ENCODE data around the gene CHRNG. TPM values are rescaled to one million over a fixed set of nuclear protein-coding genes. Genes with fewer than 3 reads are reported as not detected.
A peak's percentile ranks its signal among the peaks of the same experiment; 100 is the strongest.

CHRNG gene
- total and polyA plus RNA-seq, 2 donors from 2014 or later: not detected

DNA sequence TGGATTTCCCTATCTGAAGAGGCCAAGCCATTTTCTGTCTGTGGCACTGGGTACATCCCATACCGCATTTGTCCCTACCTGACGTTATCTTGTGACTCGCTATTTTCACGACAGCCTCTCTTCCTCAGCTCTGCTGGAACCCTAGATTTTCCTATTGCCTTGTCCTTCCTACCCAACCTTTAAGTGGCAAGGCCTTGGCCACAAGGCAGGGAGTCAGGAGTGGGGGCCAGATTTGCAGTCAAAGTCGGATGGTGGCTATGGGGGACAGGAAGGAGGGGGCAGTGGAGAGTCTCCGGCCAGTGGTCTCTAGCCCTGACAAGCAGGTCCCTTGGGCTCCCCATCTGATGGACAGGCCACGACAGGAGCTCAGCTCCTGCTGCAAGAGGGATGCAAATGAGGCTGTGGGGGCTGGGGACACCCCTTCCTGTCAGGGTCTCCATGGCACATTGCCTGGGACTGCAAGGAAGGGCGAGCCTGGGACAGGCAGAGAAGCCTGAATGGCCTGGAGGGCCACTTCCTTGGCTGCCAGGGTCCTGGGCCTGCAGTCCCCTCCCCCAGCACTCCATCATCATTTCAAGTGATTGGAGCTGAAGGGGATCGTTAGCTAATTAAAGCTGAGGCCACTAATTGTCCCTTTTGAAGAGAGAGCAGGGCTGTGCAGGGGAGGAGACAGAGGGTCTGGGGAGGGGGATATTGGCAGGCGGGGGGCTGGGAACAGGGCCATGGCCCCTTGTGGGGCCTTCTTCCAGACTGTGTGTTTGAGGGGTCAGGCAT lies 45.6 kb upstream of the CHRNG start:
- no peaks in the 10 kb centered on the region for H3K9me3 ChIP-seq (ENCODE audit: control insufficient read depth in 2 of 3, insufficient read depth in 1 of 3, low read length in 3 of 3)
- intact Hi-C loops (cut with DNase I): no loop called here
- H3K36me3 ChIP-seq (ENCODE audit: control insufficient read depth in 2 of 3, insufficient read depth in 3 of 3, low read length in 3 of 3): no peaks in the 10 kb centered on the region
- DNase-seq (peak in 2 of 5 donors; percentile 39 to 40), FAIRE-seq (no peak)
- no peak overlapping the region for H3K4me3 ChIP-seq (ENCODE audit: low read length in 3 of 3)
- no peaks in the 10 kb centered on the region for H3K27me3 ChIP-seq (ENCODE audit: control insufficient read depth, insufficient read depth, low read length)
- TF ChIP-seq, protein P1, sequence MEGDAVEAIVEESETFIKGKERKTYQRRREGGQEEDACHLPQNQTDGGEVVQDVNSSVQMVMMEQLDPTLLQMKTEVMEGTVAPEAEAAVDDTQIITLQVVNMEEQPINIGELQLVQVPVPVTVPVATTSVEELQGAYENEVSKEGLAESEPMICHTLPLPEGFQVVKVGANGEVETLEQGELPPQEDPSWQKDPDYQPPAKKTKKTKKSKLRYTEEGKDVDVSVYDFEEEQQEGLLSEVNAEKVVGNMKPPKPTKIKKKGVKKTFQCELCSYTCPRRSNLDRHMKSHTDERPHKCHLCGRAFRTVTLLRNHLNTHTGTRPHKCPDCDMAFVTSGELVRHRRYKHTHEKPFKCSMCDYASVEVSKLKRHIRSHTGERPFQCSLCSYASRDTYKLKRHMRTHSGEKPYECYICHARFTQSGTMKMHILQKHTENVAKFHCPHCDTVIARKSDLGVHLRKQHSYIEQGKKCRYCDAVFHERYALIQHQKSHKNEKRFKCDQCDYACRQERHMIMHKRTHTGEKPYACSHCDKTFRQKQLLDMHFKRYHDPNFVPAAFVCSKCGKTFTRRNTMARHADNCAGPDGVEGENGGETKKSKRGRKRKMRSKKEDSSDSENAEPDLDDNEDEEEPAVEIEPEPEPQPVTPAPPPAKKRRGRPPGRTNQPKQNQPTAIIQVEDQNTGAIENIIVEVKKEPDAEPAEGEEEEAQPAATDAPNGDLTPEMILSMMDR (IDR thresholded peaks at IDR 0.05; ENCODE audit: borderline replicate concordance, extremely low read depth, insufficient read depth): no peak
- H3K9ac ChIP-seq (ENCODE audit: low read length in 3 of 3): no peak overlapping the region
- H3K27ac ChIP-seq (ENCODE audit: low read depth in 2 of 2, low read length in 2 of 2): no peak overlapping the region
- H3K4me1 ChIP-seq (ENCODE audit: control insufficient read depth in 2 of 3, insufficient read depth in 2 of 3, low read depth in 1 of 3, low read length in 3 of 3): no peaks in the 10 kb centered on the region

DNA sequence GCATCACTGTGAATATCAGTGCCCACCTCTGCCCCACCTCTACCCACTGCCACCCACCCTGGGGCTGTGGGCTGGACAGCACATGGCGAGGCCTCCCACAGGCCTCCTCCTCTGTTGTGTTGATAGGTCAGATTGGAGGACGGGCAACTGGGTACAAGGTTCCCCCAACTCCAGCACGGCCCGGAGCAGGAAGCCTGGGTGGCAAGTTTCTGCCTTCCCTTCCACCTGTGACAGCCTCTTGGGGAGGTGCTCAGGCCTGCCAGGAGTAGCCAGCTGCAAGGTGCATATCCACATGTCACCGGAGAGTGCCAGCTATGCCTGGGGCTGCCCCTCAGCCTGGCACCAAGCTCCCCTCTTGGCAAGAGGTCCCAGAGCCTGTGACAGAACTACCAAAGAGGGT lies 45.0 kb upstream of the CHRNG start:
- Histone ChIP-seq H3K9ac (ENCODE audit: low read length in 3 of 3) (no peak overlapping the region), H3K4me1 (ENCODE audit: control insufficient read depth in 2 of 3, insufficient read depth in 2 of 3, low read depth in 1 of 3, low read length in 3 of 3) (no peaks in the 10 kb centered on the region), H3K9me3 (ENCODE audit: control insufficient read depth in 2 of 3, insufficient read depth in 1 of 3, low read length in 3 of 3) (no peaks in the 10 kb centered on the region), H3K4me3 (ENCODE audit: low read length in 3 of 3) (no peak overlapping the region), H3K27me3 (ENCODE audit: control insufficient read depth, insufficient read depth, low read length) (no peaks in the 10 kb centered on the region), H3K36me3 (ENCODE audit: control insufficient read depth in 2 of 3, insufficient read depth in 3 of 3, low read length in 3 of 3) (no peaks in the 10 kb centered on the region), H3K27ac (ENCODE audit: low read depth in 2 of 2, low read length in 2 of 2) (no peak overlapping the region)
- intact Hi-C loops (cut with DNase I): no loop called here
- DNase-seq (peak in 1 of 5 donors; percentile 44), FAIRE-seq (no peak)
- TF ChIP-seq, protein P1 (IDR thresholded peaks at IDR 0.05; ENCODE audit: borderline replicate concordance, extremely low read depth, insufficient read depth): no peak

DNA sequence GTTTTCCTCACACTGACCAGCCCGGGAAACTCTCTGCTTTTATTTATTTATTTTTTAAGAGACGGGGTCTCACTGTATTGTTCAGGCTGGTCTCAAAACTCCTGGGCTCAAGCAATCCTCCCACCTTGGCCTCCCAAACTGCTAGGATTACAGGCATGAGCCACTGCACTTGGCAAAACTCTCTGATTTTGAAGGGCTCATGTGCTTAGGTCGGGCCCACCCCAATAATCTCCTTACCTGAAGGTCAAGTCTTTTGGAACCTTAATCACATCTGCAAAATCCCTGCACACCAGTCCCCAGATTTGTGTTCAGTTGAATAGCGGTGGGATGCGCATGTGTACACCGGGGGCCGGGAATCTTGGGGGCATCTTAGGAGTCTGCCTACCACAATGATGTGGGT lies 44.2 kb upstream of the CHRNG start:
- H3K27me3 ChIP-seq (ENCODE audit: control insufficient read depth, insufficient read depth, low read length): no peaks in the 10 kb centered on the region
- H3K36me3 ChIP-seq (ENCODE audit: control insufficient read depth in 2 of 3, insufficient read depth in 3 of 3, low read length in 3 of 3): no peaks in the 10 kb centered on the region
- no peaks in the 10 kb centered on the region for H3K9me3 ChIP-seq (ENCODE audit: control insufficient read depth in 2 of 3, insufficient read depth in 1 of 3, low read length in 3 of 3)
- intact Hi-C loops (cut with DNase I): no loop called here
- no peak overlapping the region for H3K4me3 ChIP-seq (ENCODE audit: low read length in 3 of 3)
- no peak overlapping the region for H3K9ac ChIP-seq (ENCODE audit: low read length in 3 of 3)
- H3K4me1 ChIP-seq (ENCODE audit: control insufficient read depth in 2 of 3, insufficient read depth in 2 of 3, low read depth in 1 of 3, low read length in 3 of 3): no peaks in the 10 kb centered on the region
- no peak for FAIRE-seq
- H3K27ac ChIP-seq (ENCODE audit: low read depth in 2 of 2, low read length in 2 of 2): no peak overlapping the region
- TF ChIP-seq, protein P1 (IDR thresholded peaks at IDR 0.05; ENCODE audit: borderline replicate concordance, extremely low read depth, insufficient read depth): no peak
- DNase-seq: no peak

Measured in kidney (tissue), 14 donors.